ENCODE data around the gene TMEM201. TPM values are rescaled to one million over a fixed set of nuclear protein-coding genes. Genes with fewer than 3 reads are reported as not detected.

Gene TMEM201, protein sequence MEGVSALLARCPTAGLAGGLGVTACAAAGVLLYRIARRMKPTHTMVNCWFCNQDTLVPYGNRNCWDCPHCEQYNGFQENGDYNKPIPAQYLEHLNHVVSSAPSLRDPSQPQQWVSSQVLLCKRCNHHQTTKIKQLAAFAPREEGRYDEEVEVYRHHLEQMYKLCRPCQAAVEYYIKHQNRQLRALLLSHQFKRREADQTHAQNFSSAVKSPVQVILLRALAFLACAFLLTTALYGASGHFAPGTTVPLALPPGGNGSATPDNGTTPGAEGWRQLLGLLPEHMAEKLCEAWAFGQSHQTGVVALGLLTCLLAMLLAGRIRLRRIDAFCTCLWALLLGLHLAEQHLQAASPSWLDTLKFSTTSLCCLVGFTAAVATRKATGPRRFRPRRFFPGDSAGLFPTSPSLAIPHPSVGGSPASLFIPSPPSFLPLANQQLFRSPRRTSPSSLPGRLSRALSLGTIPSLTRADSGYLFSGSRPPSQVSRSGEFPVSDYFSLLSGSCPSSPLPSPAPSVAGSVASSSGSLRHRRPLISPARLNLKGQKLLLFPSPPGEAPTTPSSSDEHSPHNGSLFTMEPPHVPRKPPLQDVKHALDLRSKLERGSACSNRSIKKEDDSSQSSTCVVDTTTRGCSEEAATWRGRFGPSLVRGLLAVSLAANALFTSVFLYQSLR
- total RNA-seq: 10 to 100 TPM; 11.2 to 15.0 TPM

GRCh38 chr1:9588551-9589143, at the start of gene TMEM201:
TSS of gene TMEM201 (plus strand) at chr1:9588911. CDS start at chr1:9588931, 20 bp downstream.
- Histone ChIP-seq H3K27me3 (replicated peaks; ENCODE audit: insufficient read depth) (no peaks in the 10 kb centered on the region), H3K9me3 (no peaks in the 10 kb centered on the region), H3K27ac (peak within 1 kb of the TSS in 1 of 2 donors; percentile 30), H3K36me3 (no peaks in the 10 kb centered on the region), H3K4me3 (peak within 1 kb of the TSS; percentile 89), H3K4me1 (ENCODE audit: control insufficient read depth in 1 of 2, low read depth in 2 of 2) (peaks cover 5 to 24% of the 10 kb centered on the region in 2 donors)
- TF ChIP-seq, protein P1, sequence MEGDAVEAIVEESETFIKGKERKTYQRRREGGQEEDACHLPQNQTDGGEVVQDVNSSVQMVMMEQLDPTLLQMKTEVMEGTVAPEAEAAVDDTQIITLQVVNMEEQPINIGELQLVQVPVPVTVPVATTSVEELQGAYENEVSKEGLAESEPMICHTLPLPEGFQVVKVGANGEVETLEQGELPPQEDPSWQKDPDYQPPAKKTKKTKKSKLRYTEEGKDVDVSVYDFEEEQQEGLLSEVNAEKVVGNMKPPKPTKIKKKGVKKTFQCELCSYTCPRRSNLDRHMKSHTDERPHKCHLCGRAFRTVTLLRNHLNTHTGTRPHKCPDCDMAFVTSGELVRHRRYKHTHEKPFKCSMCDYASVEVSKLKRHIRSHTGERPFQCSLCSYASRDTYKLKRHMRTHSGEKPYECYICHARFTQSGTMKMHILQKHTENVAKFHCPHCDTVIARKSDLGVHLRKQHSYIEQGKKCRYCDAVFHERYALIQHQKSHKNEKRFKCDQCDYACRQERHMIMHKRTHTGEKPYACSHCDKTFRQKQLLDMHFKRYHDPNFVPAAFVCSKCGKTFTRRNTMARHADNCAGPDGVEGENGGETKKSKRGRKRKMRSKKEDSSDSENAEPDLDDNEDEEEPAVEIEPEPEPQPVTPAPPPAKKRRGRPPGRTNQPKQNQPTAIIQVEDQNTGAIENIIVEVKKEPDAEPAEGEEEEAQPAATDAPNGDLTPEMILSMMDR (IDR thresholded peaks at IDR 0.05): peak; percentile 71
- ATAC-seq (ENCODE audit: insufficient number of reproducible peaks, low FRiP score, low read depth): peak; percentile 93
- peak; percentile 76 for DNase-seq (ENCODE audit: low spot score)

DNA sequence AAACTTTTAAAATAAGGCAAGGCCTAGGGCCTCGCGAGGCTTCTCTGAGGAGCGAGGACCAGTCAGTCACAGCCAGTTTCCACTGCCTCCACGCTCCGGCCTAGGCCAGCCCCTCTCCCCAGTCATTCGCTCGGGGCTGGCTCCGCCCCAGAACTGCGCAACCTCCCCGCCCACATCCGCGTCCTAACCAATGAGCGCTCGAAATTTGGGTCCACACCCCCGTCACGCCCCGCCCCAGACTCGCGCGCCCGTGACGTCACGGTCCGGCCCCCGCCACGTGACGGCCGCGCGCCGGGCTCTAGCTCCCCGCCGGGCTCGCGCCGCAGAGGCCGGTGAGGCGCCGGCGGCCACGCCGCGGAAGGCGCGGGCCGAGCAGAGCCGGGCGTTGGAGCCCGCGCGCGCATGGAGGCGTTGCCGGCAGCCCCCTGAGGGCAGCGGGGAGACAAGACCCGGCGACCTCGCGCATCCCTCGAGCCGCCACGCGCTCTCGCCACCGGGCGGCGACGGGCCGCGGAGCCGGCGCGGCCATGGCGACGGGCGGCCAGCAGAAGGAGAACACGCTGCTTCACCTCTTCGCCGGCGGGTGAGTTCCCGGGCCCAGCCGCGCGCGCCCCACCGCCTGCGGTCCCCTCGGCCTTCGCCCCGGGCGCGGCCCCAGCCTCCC, 49.4 kb upstream of the TMEM201 start, which contains the start of gene SLC25A33:
Gene SLC25A33, plus strand, starts transcription at position 301 of the 664 bp plus-strand sequence. Its CDS starts 227 bp downstream, at position 528.
- peaks cover 8% of the 10 kb centered on the region in 2 donors for H3K4me1 ChIP-seq (ENCODE audit: control insufficient read depth in 1 of 2, low read depth in 2 of 2)
- H3K27ac ChIP-seq: peak within 1 kb of the TSS; percentile 79 to 82
- DNase-seq (ENCODE audit: low spot score) (peak; percentile 87), ATAC-seq (ENCODE audit: insufficient number of reproducible peaks, low FRiP score, low read depth) (peak; percentile 95)
- TF ChIP-seq, protein P1 (IDR thresholded peaks at IDR 0.05): no peak
- H3K36me3 ChIP-seq: no peaks in the 10 kb centered on the region
- no peaks in the 10 kb centered on the region for H3K9me3 ChIP-seq
- H3K27me3 ChIP-seq (replicated peaks; ENCODE audit: insufficient read depth): no peaks in the 10 kb centered on the region
- H3K4me3 ChIP-seq: peak within 1 kb of the TSS; percentile 90

DNA sequence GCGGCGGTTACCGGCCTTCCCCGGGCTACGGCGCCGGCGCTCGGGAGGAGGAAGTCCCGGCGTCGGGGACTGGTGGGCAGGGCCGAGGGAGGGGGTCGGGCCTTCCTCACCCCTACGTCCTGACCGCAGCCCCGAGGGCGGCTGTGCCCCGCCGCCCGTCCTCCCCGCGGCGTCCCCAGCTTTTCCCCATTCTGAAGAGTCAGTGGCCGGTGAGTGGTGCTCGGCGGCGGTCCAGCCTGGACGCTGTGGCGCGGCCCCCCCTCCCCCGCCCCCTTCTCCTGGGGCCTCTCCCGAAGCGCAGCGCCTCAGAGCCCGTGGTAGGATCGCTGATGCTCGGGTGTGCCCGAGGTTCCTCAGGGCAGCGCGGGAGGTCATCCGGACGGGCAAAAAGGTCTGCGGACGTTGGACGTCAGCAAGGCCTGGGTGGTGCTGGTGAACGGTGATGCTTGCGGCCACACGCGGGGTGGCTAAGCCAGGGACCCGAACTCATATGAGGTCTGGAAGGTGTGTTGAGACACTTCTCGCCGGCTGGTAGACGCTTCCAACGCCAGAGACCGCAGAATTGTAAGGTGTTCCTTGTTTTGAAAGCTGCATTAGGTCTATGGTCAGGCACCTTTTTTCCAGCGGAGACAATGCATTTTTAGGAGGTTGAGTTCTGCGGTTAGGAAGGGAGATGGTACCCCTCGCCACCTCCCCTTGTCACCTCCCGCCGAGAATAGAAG, 48.7 kb upstream of the TMEM201 start:
- Histone ChIP-seq H3K27ac (peak overlapping the region; percentile 79 to 82), H3K9me3 (no peaks in the 10 kb centered on the region), H3K4me1 (ENCODE audit: control insufficient read depth in 1 of 2, low read depth in 2 of 2) (peaks cover 8% of the 10 kb centered on the region in 2 donors), H3K27me3 (replicated peaks; ENCODE audit: insufficient read depth) (no peaks in the 10 kb centered on the region), H3K36me3 (no peaks in the 10 kb centered on the region), H3K4me3 (peak overlapping the region; percentile 90)
- TF ChIP-seq, protein P1 (IDR thresholded peaks at IDR 0.05): no peak
- peak; percentile 22 for DNase-seq (ENCODE audit: low spot score)
- ATAC-seq (ENCODE audit: insufficient number of reproducible peaks, low FRiP score, low read depth): peak; percentile 38

- Histone ChIP-seq H3K36me3 (no peaks in the 10 kb centered on the region), H3K27me3 (replicated peaks; ENCODE audit: insufficient read depth) (no peaks in the 10 kb centered on the region), H3K4me3 (no peak overlapping the region), H3K4me1 (ENCODE audit: control insufficient read depth in 1 of 2, low read depth in 2 of 2) (peaks cover 8% of the 10 kb centered on the region in 2 donors), H3K9me3 (no peaks in the 10 kb centered on the region), H3K27ac (no peak overlapping the region)
- TF ChIP-seq, protein P1 (IDR thresholded peaks at IDR 0.05): no peak
- no peak for ATAC-seq (ENCODE audit: insufficient number of reproducible peaks, low FRiP score, low read depth)
- DNase-seq (ENCODE audit: low spot score): no peak
Observed at GRCh38 chr1:9542430-9542829, 46.3 kb upstream of the TMEM201 start.
